RPMI7951 (cell line): Measurements from ENCODE around the gene ZMYND8. TPM values are rescaled to one million over a fixed set of nuclear protein-coding genes. Genes with fewer than 3 reads are reported as not detected.
"Not testable (repeated sequence)": the region's sequence is repeated elsewhere in the genome, so short reads cannot be mapped to it uniquely, and the experiment has no call there.

ENCODE experiments used
- DNase-seq: peaks from one replicate; pipeline ENCODE4 v3.0.0-alpha.2; 2012; ENCODE audit warnings: low read depth
- total RNA-seq: library from RNA; depleted of rRNA; stranded (reverse); fragments of >200 nt; shearing (Covaris generic); gene quantifications from 2 replicates; pipeline ENCODE4 v1.2.3, GENCODE V29; 2014

Gene ZMYND8
- total RNA-seq, 1 experiment from 2014 or later = 36.0 TPM

GRCh38 chr20:47286681-47287080 is 69.8 kb downstream of the ZMYND8 start:
- no peak for DNase-seq

GRCh38 chr20:47285189-47285588 is 71.3 kb downstream of the ZMYND8 start:
- no peak for DNase-seq

GRCh38 chr20:47284373-47284772 is 72.1 kb downstream of the ZMYND8 start:
- DNase-seq = no peak

- no peak for DNase-seq
These were observed 73.1 kb downstream of the ZMYND8 start for GRCh38 chr20:47283411-47283810.

- DNase-seq = no peak
These were observed 73.6 kb downstream of the ZMYND8 start for GRCh38 chr20:47282864-47283263.

GRCh38 chr20:47281376-47281775 is 75.1 kb downstream of the ZMYND8 start:
- DNase-seq = no peak

GRCh38 chr20:47280668-47281067 is 75.8 kb downstream of the ZMYND8 start:
- DNase-seq = peak; percentile 53

- no peak for DNase-seq
These were observed 76.3 kb downstream of the ZMYND8 start for GRCh38 chr20:47280228-47280627.

GRCh38 chr20:47278907-47279348 is 77.6 kb downstream of the ZMYND8 start:
- DNase-seq = peak; percentile 89

GRCh38 chr20:47277535-47277872 is 79.0 kb downstream of the ZMYND8 start:
- DNase-seq = not testable (repeated sequence)

GRCh38 chr20:47276851-47277534 is 79.5 kb downstream of the ZMYND8 start:
- DNase-seq = peak; percentile 97

- DNase-seq = no peak
These were observed 80.2 kb downstream of the ZMYND8 start for GRCh38 chr20:47276251-47276650.

GRCh38 chr20:47275548-47275947 is 81.0 kb downstream of the ZMYND8 start:
- DNase-seq = no peak

GRCh38 chr20:47274401-47275108 is 81.9 kb downstream of the ZMYND8 start:
- peak; percentile 98 for DNase-seq

- DNase-seq = no peak
These were observed 82.8 kb downstream of the ZMYND8 start for GRCh38 chr20:47273591-47274235.

GRCh38 chr20:47272893-47273590 is 83.5 kb downstream of the ZMYND8 start:
- DNase-seq = peak; percentile 77

- no peak for DNase-seq
These were observed 85.4 kb downstream of the ZMYND8 start for GRCh38 chr20:47271046-47271615.

- DNase-seq = no peak
These were observed 87.0 kb downstream of the ZMYND8 start for GRCh38 chr20:47269309-47270165.

- no peak for DNase-seq
These were observed 88.9 kb downstream of the ZMYND8 start for GRCh38 chr20:47267621-47268020.

GRCh38 chr20:47266847-47267515 is 89.5 kb downstream of the ZMYND8 start:
- DNase-seq = no peak
